ENCODE measurements around the gene PTPRN2. TPM values are rescaled to one million over a fixed set of nuclear protein-coding genes. Genes with fewer than 3 reads are reported as not detected.

Gene PTPRN2
- total RNA-seq, 8 experiments from 2014 or later = 0.10 to 19.7 (median 10.8) TPM; not detected in 1

DNA sequence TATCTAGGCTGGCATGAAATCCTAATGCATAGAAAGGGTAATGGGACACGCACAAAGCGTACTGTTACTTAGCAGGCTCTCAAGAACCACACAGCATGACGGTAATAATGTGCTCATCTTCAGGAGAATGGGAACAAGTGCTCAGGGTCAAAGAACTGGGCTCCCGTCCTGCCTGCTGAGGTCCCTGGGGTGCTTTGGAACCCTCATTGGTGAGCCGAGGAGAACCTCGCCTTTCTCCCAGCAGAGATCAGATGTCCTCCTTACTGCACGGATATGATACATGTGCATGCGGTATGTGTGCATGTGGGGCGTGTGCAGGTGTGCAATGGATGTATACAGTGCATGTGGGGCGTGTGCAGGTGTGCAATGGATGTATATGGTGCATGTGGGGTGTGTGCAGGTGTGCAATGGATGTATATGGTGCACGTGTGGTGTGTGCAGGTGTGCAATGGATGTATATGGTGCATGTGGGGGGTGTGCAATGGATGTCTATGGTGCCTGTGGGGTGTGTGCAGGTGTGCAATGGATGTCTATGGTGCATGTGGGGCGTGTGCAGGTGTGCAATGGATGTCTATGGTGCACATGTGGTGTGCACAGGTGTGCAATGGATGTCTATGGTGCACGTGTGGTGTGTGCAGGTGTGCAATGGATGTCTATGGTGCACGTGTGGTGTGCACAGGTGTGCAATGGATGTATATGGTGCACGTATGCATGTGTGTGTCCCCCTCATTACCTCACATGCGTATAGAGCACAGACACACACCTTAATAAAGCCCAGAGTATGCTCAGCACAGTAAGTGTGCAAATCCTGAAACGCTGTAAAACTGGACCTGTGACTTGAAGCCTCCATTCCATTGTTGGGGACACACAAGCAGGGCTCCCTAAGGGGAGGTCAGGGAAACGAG, 336.3 kb downstream of the PTPRN2 start:
- WGBS, 10 experiments = 0 to 92% (median 56%) methylated on average over 1 to 9 of the region's 18 CpGs; no CpG with 5 or more reads in 1 of the 10 experiments
- no peak overlapping the region for H3K4me3 ChIP-seq
- in situ Hi-C loops (cut with MboI; ENCODE audit: low pct_unique_long_range_greater_than_20kb in 2 of 9, low sequenced_read_pairs in 9 of 9, unreplicated experiment in 9 of 9) = no loop called here
- no peak overlapping the region for H3K27ac ChIP-seq
- no peak for ATAC-seq (replicated peaks in 6 of 8)
- no peaks in the 10 kb centered on the region for H3K4me1 ChIP-seq (replicated peaks in 1 of 2)

DNA sequence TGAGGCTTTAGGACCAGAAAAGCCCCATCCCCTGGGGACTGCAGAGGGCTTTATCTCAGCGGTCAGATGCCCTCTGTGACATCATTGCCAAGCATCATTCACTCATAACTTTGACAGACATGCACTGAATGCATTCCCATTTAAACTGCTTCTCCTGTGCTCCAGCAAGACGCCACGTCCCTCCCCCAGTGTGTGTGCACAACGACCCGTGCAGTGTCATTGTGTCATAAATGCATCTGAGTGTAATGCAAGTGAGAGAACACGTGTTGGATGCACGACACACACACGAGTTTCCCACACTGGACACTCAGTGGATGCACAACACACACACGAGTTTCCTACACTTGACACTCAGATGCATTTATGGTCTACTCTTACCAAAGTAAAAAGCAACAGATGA, 337.9 kb downstream of the PTPRN2 start:
- Histone ChIP-seq H3K4me3 (no peak overlapping the region), H3K4me1 (replicated peaks in 1 of 2) (no peaks in the 10 kb centered on the region), H3K27ac (no peak overlapping the region)
- peak in 1 of 8 experiments; percentile 26 for ATAC-seq (replicated peaks in 6 of 8)
- WGBS, 10 experiments = 0 to 75% (median 43%) methylated on average over 1 to 8 of the region's 9 CpGs; no CpG with 5 or more reads in 3 of the 10 experiments
- in situ Hi-C loops (cut with MboI; ENCODE audit: low pct_unique_long_range_greater_than_20kb in 2 of 9, low sequenced_read_pairs in 9 of 9, unreplicated experiment in 9 of 9) = no loop called here

DNA sequence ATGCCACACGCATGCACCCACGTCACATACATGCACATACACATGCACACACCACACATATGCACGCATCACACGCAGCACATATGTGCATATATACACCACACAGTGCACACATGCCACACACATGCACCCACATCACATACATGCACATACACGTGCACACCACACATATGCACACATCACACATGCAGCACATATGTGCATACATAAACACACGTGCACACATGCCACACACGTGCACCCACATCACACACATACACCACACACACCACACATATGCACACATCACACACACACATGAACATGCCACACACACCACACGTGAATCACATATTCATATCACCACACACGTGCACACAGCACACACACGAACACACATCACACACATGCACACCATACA, 338.8 kb downstream of the PTPRN2 start:
- no peak for ATAC-seq (replicated peaks in 6 of 8)
- Histone ChIP-seq H3K27ac (no peak overlapping the region), H3K4me1 (replicated peaks in 1 of 2) (no peaks in the 10 kb centered on the region), H3K4me3 (no peak overlapping the region)
- in situ Hi-C loops (cut with MboI; ENCODE audit: low pct_unique_long_range_greater_than_20kb in 2 of 9, low sequenced_read_pairs in 9 of 9, unreplicated experiment in 9 of 9) = no loop called here
- 0 to 80% (median 22%) methylated on average over 1 to 3 of the region's 10 CpGs; no CpG with 5 or more reads in 3 of the 10 experiments for WGBS, 10 experiments

DNA sequence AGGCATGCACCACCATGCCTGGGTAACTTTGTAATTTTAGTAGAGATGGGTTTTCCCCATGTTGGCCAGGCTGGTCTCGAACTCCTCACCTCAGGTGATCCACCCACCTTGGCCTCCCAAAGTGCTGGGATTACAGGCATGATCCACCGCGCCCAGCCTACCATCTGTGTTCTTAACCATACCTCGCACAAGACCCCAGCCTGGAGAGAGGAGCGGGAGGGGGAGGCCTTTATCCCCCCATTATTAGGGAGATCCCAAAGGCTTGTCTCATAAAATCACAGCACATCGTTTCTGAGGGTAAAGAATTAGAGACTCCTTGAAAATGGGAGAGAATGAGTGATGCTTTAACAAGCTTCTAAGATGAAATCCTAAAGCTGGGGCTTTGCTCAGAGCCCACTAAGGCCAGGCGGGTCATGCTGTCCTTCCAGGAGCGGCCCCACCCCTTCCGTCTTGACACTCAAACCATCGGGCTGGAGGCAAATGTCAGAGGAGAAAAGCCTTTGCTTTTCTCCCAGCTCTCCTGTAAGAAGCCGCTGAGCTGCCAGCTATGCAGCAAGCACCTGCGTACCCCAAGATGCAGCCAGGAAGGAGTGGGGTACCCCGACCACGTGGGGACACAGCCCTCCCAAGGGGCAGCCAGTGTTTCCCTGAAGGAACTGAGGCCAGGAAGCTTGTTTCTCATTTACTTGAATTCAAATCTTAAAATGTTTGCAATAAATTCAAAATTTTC, 339.7 kb downstream of the PTPRN2 start:
- Histone ChIP-seq H3K27ac (no peak overlapping the region), H3K4me3 (no peak overlapping the region), H3K4me1 (replicated peaks in 1 of 2) (no peaks in the 10 kb centered on the region)
- in situ Hi-C loops (cut with MboI; ENCODE audit: low pct_unique_long_range_greater_than_20kb in 2 of 9, low sequenced_read_pairs in 9 of 9, unreplicated experiment in 9 of 9) = no loop called here
- no peak for ATAC-seq (replicated peaks in 6 of 8)
- 21 to 86% (median 58%) methylated on average over 2 to 6 of the region's 14 CpGs; no CpG with 5 or more reads in 2 of the 10 experiments for WGBS, 10 experiments

DNA sequence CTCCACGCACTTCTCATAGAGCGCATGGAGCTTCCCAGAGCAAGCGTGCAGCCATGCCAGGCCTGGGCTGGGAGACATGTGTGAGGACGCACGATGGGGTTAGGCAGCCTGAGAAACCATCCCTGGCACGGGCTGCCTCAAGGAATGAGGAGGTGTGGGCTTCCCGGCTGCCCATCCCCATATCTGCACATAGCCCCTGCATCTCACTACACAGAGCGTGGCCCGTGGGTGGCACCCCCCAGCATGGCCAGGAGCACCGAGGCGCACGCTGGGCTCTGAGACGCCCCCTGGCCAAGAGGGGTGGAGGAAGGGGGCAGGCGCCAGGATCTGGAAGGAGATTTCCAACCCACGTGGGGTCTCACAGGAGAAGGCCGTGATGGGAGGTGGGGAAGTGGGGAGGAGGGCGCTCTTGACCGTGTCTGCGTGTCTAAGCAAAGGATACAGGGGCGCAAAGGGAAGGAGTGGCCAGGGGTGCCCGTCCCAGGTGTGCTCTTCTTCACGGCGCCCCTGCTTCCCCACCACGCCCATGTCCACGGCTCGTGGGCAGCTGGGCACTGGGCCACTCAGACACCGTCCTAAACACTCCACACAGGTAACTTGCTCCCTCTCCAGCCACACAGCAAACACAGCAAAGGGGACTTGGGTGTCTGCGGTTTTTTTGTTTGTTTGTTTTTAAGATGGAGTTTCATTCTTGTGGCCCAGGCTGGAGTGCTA, 340.5 kb downstream of the PTPRN2 start:
- 20 to 84% (median 63%) methylated on average over 1 to 4 of the region's 28 CpGs; no CpG with 5 or more reads in 5 of the 10 experiments for WGBS, 10 experiments
- no peak overlapping the region for H3K4me3 ChIP-seq
- H3K27ac ChIP-seq = no peak overlapping the region
- no peaks in the 10 kb centered on the region for H3K4me1 ChIP-seq (replicated peaks in 1 of 2)
- in situ Hi-C loops (cut with MboI; ENCODE audit: low pct_unique_long_range_greater_than_20kb in 2 of 9, low sequenced_read_pairs in 9 of 9, unreplicated experiment in 9 of 9) = no loop called here
- no peak for ATAC-seq (replicated peaks in 6 of 8)

DNA sequence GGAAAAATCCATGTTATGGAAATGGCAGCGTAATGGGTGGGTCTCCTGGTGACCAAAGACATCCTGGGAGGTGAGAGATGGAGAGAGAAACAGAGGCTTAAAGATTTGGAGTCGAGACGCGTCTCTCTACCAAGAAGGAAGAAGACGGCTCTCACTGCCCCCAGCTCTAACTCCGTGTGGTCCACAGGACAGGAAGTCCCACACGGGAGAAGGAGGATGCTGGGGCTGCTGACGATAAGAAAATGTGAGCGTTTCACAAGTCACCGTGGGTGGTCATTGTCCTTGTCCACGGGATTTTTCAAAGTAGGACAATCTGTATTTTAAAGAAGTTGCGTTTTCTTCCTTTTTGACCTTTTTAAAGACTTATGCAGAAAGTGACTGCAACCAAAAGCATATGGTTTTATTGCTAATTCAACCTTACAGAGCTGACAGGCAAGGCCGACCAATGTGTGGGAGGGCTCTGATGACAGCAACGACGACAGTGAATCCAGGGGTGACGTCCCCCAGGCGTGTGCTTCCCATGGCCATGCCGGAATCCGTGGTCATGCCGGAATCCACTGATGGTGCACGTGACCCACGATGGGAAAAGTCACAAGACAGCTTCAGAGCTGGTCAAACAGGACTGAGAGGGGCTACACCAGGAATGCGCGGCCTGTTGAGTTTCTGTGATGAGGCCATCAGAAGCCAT, 341.2 kb downstream of the PTPRN2 start:
- 35 to 92% (median 66%) methylated on average over 7 to 17 of the region's 24 CpGs for WGBS, 10 experiments
- no peaks in the 10 kb centered on the region for H3K4me1 ChIP-seq (replicated peaks in 1 of 2)
- H3K4me3 ChIP-seq = no peak overlapping the region
- in situ Hi-C loops (cut with MboI; ENCODE audit: low pct_unique_long_range_greater_than_20kb in 2 of 9, low sequenced_read_pairs in 9 of 9, unreplicated experiment in 9 of 9) = no loop called here
- no peak for ATAC-seq (replicated peaks in 6 of 8)
- no peak overlapping the region for H3K27ac ChIP-seq

DNA sequence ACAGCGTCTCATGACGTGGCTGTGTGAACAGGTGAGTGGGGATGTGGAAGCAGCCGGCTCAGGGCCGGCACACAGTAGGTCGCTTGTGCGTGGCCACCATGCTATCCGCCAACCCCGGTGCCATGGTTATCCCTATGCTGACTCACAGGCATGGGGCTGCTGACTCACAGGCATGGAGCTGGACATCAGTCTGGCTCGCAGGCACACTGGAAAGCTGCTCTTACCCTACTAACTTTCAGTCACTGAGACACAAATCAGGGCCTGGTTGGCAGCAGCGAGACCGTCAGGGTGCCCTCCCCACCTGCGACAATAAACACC, 341.9 kb downstream of the PTPRN2 start:
- in situ Hi-C loops (cut with MboI; ENCODE audit: low pct_unique_long_range_greater_than_20kb in 2 of 9, low sequenced_read_pairs in 9 of 9, unreplicated experiment in 9 of 9) = no loop called here
- WGBS, 10 experiments = 67 to 100% (median 78%) methylated on average over 1 to 7 of the region's 12 CpGs; no CpG with 5 or more reads in 5 of the 10 experiments
- no peak overlapping the region for H3K4me3 ChIP-seq
- ATAC-seq (replicated peaks in 6 of 8) = no peak
- H3K4me1 ChIP-seq (replicated peaks in 1 of 2) = no peaks in the 10 kb centered on the region
- no peak overlapping the region for H3K27ac ChIP-seq

DNA sequence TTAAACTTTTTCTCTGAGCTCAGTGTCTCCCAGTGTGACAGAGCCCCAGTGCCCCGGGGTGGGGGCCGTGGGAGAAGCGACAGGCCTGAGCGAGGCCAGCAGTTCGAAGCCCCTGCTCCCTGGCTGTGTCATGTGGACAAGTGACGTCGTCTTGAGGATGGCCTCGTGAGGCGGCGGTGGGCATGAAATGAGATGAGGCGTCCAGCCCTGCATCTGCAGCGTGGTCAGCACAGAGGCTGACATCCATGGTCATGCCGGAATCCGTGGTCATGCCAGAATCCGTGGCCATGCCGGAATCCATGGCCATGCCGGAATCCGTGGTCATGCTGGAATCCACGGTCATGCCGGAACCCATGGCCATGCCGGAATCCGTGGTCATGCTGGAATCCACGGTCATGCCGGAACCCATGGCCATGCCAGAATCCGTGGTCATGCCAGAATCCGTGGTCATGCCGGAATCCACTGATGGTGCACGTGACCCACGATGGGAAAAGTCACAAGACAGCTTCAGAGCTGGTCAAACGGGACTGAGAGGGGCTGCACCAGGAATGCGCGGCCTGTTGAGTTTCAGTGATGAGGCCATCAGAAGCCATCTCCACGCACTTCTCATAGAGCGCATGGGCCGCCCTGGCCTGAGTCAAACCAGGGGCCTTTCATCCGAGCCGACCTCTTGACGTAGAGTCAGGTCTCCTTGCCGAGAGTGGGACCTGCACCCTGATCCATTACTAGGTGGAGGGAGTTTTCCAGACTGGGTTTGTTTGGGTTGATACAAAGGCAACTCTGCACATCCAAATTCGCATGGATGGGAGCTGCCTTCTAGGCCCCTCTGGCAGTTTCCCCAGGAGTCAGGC, 342.5 kb downstream of the PTPRN2 start:
- ATAC-seq (replicated peaks in 6 of 8) = no peak
- in situ Hi-C loops (cut with MboI; ENCODE audit: low pct_unique_long_range_greater_than_20kb in 2 of 9, low sequenced_read_pairs in 9 of 9, unreplicated experiment in 9 of 9) = no loop called here
- Histone ChIP-seq H3K4me1 (replicated peaks in 1 of 2) (no peaks in the 10 kb centered on the region), H3K27ac (no peak overlapping the region), H3K4me3 (no peak overlapping the region)
- WGBS, 10 experiments = 44 to 100% (median 75%) methylated on average over 4 to 12 of the region's 40 CpGs; no CpG with 5 or more reads in 4 of the 10 experiments

DNA sequence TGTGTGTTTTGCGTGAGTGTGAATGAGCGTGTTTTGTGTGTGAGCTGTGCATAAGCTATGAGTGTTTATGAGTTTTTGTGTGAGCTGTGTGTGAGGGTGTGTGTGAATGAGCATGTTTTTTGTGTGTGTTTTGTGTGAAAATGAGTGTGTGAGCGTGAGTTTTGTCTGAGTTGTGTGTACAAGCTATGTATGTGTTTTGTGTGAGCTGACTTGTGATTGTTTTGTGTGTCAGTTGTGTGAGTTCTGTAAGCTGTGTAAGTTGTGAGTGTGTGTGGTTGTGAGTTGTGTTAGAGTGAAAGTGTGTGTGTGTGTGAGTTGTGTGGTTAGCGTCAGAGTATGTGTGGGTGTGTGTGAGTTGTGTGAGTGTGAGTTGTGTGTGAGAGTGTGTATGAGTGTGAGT, 343.2 kb downstream of the PTPRN2 start:
- no peak for ATAC-seq (replicated peaks in 6 of 8)
- in situ Hi-C loops (cut with MboI; ENCODE audit: low pct_unique_long_range_greater_than_20kb in 2 of 9, low sequenced_read_pairs in 9 of 9, unreplicated experiment in 9 of 9) = no loop called here
- Histone ChIP-seq H3K4me3 (no peak overlapping the region), H3K27ac (no peak overlapping the region), H3K4me1 (replicated peaks in 1 of 2) (no peaks in the 10 kb centered on the region)
- 38 to 92% (median 44%) methylated on average over 1 to 4 of the region's 4 CpGs; no CpG with 5 or more reads in 6 of the 10 experiments for WGBS, 10 experiments

DNA sequence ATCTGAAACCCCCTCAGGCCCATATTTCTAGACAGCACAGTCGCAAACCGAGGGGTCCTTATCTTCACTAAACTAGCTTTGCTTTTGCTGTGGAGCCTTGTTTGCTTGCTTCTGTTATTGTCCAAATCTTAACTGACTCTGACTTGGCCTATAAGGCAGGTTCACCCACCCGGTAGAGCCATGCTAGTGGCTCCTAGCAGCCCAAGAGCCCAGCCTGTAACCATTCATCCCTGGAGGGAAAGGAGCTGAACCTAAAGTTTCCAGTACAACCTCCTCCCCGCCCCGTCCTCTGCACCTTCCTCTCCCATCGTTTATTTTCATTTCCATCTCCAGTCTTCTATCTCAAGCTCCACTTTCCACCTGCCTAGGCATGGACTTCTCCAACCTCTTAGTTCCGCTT, 345.7 kb downstream of the PTPRN2 start:
- Histone ChIP-seq H3K4me3 (no peak overlapping the region), H3K27ac (no peak overlapping the region), H3K4me1 (replicated peaks in 1 of 2) (no peaks in the 10 kb centered on the region)
- no peak for ATAC-seq (replicated peaks in 6 of 8)
- in situ Hi-C loops (cut with MboI; ENCODE audit: low pct_unique_long_range_greater_than_20kb in 2 of 9, low sequenced_read_pairs in 9 of 9, unreplicated experiment in 9 of 9) = no loop called here
- WGBS, 10 experiments = 0 to 77% (median 30%) methylated on average over 2 to 7 of the region's 7 CpGs

DNA sequence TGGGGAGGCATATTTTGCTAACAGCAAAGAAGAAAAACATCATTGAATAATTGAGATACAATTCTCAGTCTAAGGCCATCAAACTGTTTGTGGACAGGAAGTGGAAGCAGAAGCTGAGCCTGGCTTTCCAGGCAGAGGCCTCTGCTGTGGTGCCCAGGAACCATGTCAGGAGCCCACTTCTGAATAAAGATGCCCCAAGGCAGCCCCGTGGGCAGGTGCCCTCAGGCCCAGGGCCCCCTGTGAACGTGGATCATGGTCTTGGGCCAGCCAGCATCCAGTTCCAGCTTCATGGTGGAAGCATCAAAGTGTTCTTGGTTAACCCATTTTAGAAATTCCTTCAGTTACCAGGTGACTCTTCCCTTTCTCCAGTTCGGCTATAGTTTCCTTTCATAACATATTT, 346.8 kb downstream of the PTPRN2 start:
- 0 to 68% (median 54%) methylated on average over 1 to 3 of the region's 3 CpGs; no CpG with 5 or more reads in 5 of the 10 experiments for WGBS, 10 experiments
- in situ Hi-C loops (cut with MboI; ENCODE audit: low pct_unique_long_range_greater_than_20kb in 2 of 9, low sequenced_read_pairs in 9 of 9, unreplicated experiment in 9 of 9) = no loop called here
- no peak overlapping the region for H3K4me3 ChIP-seq

More for the DNA sequence above, 346.8 kb downstream of the PTPRN2 start:
- no peak for ATAC-seq (replicated peaks in 6 of 8)
- no peak overlapping the region for H3K27ac ChIP-seq
- H3K4me1 ChIP-seq (replicated peaks in 1 of 2) = no peaks in the 10 kb centered on the region
